IMR-90 (cell line): ENCODE results near the gene SERPINF2. TPM values are rescaled to one million over a fixed set of nuclear protein-coding genes. Genes with fewer than 3 reads are reported as not detected.
A peak's percentile ranks its signal among the peaks of the same experiment; 100 is the strongest.

Experiments used
- CEBPB ChIP-seq: IDR thresholded peaks from 2 replicates; pipeline ENCODE4 v1.6.1; 2012; ENCODE audit warnings: low read depth, low read length, improper control_type of control experiment
- CHD1 ChIP-seq: IDR thresholded peaks from 2 replicates; pipeline ENCODE4 v1.6.1; 2012; ENCODE audit warnings: low read depth, low read length, improper control_type of control experiment
- MAZ ChIP-seq: IDR thresholded peaks from 2 replicates; pipeline ENCODE4 v1.6.1; 2012; ENCODE audit warnings: low read depth, mild to moderate bottlenecking, low read length, improper control_type of control experiment, moderate library complexity, borderline replicate concordance
- RCOR1 ChIP-seq: IDR thresholded peaks from 2 replicates; pipeline ENCODE4 v1.6.1; 2012; ENCODE audit warnings: mild to moderate bottlenecking, low read length, improper control_type of control experiment; ENCODE audit not compliant: insufficient replicate concordance
- polyA plus RNA-seq, 3 experiments: library from polyadenylated mRNA; depleted of rRNA; stranded (reverse); fragments of >200 nt; gene quantifications; 2 replicates each; pipeline ENCODE4 v1.2.3, GENCODE V29; 2012; ENCODE audit warnings: low replicate concordance in 1 of 3
- total RNA-seq: library from RNA; depleted of rRNA; stranded (reverse); fragments of >200 nt; gene quantifications from 2 replicates; pipeline ENCODE4 v1.2.3, GENCODE V29; 2012

Gene SERPINF2
- total and polyA plus RNA-seq, 2 of the 4 experiments (the other 2 are of a cell fraction) = not detected

DNA sequence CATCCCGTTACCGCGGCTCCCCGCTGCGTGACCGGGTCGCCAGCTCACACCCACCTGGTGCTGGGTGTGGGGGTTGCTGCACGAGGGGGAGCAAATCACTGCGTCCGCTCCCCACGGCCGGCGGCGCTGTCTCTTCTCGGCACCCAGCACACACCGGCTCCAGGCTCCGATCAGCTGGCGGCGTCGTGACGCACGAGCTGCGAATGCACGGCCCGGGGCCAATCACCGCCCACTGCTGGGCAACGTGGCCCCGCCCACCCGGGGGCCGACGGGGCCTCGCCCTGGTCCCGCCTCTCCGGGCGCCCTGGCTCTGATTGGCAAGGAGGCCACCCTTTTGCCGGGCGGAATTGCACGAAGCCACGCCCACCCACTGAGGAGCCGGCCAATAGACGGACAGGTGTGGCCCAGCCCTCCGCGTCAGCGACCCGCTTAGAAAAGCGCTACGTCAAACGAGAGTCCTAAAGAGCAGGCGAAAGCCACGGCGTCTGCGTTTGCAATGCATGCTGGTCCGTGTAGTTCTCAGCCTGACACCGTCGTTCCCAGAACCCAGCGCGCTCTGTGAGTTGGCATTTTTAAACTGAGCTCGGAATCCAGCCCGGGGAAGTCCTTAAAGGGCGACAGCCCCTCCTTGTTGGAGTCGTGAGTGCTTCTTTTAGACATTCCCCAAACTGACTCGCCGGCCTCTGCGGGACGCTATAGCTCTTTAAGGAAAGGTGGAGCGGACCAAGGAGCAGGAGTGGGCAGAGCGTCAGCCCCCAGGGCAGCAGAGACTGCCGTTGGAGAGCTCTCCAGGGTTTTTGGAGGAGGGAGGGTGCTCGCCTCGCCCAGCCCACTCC, 26.4 kb upstream of the SERPINF2 start (continued):
- no peak for TF ChIP-seq CEBPB
- peak; percentile 83 for TF ChIP-seq MAZ
- TF ChIP-seq RCOR1 = no peak
- TF ChIP-seq CHD1 = peak; percentile 92; the same call in 1 of the 2 replicates
